Heart left ventricle (tissue), 16 donors: ENCODE data around the gene WWOX. TPM values are rescaled to one million over a fixed set of nuclear protein-coding genes. Genes with fewer than 3 reads are reported as not detected.

Experiments used
- ATAC-seq, 4 donors: fragments of 200-7000 bp; cut with Tn5 transposase; one replicate each; pipeline ENCODE4 v1.9.1; 2020 to 2022; ENCODE audit warnings: moderate library complexity in 4 of 4, mild to moderate bottlenecking in 3 of 4, moderate number of reproducible peaks in 1 of 4
- DNase-seq, 5 donors: peaks; one replicate each; pipeline ENCODE4 v3.0.0-alpha.2; 2020
- H3K27ac ChIP-seq, 12 donors: fragments of 200-600 bp; sonication (generic) in 4 of 12; one replicate each; pipeline versions ENCODE4 v1.5.0 to v1.8.0; 2016 to 2022; ENCODE audit warnings: mild to moderate bottlenecking in 2 of 12
- H3K27me3 ChIP-seq, 9 donors: fragments of 200-600 bp; sonication (generic) in 2 of 9; one replicate each; pipeline versions ENCODE4 v1.5.1 to v1.8.0; 2016 to 2022; ENCODE audit warnings: mild to moderate bottlenecking in 3 of 9
- H3K36me3 ChIP-seq, 9 donors: fragments of 200-600 bp; sonication (generic) in 2 of 9; one replicate each; pipeline versions ENCODE4 v1.5.0 to v1.8.0; 2018 to 2022; ENCODE audit warnings: mild to moderate bottlenecking in 2 of 9
- H3K4me1 ChIP-seq, 12 donors: fragments of 200-600 bp; sonication (generic) in 4 of 12; one replicate each; pipeline versions ENCODE4 v1.5.0 to v1.8.0; 2016 to 2022; ENCODE audit warnings: mild to moderate bottlenecking in 3 of 12
- H3K4me3 ChIP-seq, 12 donors: fragments of 200-600 bp; sonication (generic) in 4 of 12; one replicate each; pipeline versions ENCODE4 v1.5.0 to v1.8.0; 2017 to 2022; ENCODE audit warnings: mild to moderate bottlenecking in 9 of 12, moderate library complexity in 4 of 12
- H3K9me3 ChIP-seq, 12 donors: fragments of 200-600 bp; sonication (generic) in 4 of 12; one replicate each; pipeline versions ENCODE4 v1.5.0 to v1.8.0; 2016 to 2022; ENCODE audit warnings: mild to moderate bottlenecking in 1 of 12
- CTCF ChIP-seq, 12 donors: fragments of 200-600 bp; sonication (generic) in 4 of 12; IDR thresholded peaks; one replicate each; pipeline versions ENCODE4 v1.5.0 to v1.8.0; 2018 to 2022; ENCODE audit warnings: antibody characterized with exemption in 12 of 12, mild to moderate bottlenecking in 5 of 12
- POLR2A ChIP-seq, 2 donors: fragments of 450-650 bp; IDR thresholded peaks; one replicate each; pipeline ENCODE4 v1.6.1; 2017; ENCODE audit warnings: antibody characterized with exemption in 2 of 2, mild to moderate bottlenecking in 2 of 2, moderate library complexity in 2 of 2
- WGBS, 4 donors: extraction: QIAGEN DNeasy Blood & Tissue Kit in 2 of 4; methylation state at CpG; one replicate each; pipeline versions ENCODE4 v1.1.5 to v1.1.7; 2013 to 2018; 5-methylcytosine and 5-hydroxymethylcytosine counted together
- intact Hi-C, 10 donors: fragments of 100-400 bp; cut with DNase I; formaldehyde crosslinking; loops; one replicate each; pipeline versions ENCODE4 v1.11.1 to v1.14.2; 2022
- polyA plus RNA-seq, 2 donors: library from polyadenylated mRNA; stranded (reverse); fragments of 200-250 nt; gene quantifications; one replicate each; pipeline ENCODE4 v1.2.3, GENCODE V29; 2013
- total RNA-seq, 9 donors: library from RNA; depleted of rRNA in 2 of 9; stranded (reverse); fragments of >200 nt in 2 of 9; fragmentation: NEBNext Ultra II Directional in 3 of 9; extraction: Animal tissue kit (Norgen Biotek cat#: 25700) in 3 of 9; gene quantifications; one replicate each; pipeline versions ENCODE4 v1.1.0 to v1.2.4, GENCODE V29; 2016 to 2023
- donor health status: ischemic (EF 13 %, LVEDD 7.1; RV severe dilation, severe dysfunction).
- donor health status: healthy with polysubstance abuse.
- donor health status: DM: no; HTN: yes; CAD: no.
- donor health status: DM: no; HTN: no; CAD: no.
- donor health status: ischemic (EF 25% LVEDD 6.9; RV normal size, moderate dysfunction).
- donor health status: ischemic (EF 25% LVEDD 5.7; RV mildly dilated, moderate dysfunction).
- donor health status: healthy.
- donor health status: DM: yes; HTN: yes; CAD: no.
- donor health status: ischemic (EF 35%, LVEDD 5.7; RV mildly dilated, moderate dysfunction).
- donor health status: nonischemic (EF 11% LVEDD 7.7; RV severe dilation, severe dysfunction).
- donor health status: DM: yes; HTN: yes; CAD: no.
- donor health status: PGD.
- donor health status: ischemic (EF 29% LVEDD 5.4; RV normal size, mild dysfunction).
- donor health status: nonischemic (EF 23%, LVEDD 6.1; RV moderate dilation, normal function).

Gene WWOX
- total and polyA plus RNA-seq, 11 donors: 4.3 to 18.3 (median 9.1) TPM

DNA sequence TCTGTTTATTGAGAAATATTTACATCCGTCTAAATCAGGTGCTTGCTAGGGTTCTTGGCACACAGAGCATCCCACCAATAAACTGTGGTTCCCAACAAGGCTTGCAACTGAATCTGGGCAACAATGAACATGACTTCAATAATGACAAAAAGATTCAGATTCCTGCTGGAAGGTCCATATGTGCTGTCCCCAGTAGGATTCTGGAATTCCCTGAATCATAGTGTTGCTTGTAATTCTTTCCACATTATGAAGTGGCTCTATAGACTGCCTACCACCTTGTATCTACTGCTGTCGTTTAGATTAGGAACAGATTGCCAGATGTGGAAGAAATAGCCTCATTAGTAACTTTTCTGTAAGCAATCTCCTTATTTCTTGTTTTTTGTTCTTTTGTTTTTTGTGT lies 265.9 kb downstream of the WWOX start:
- WGBS, 4 donors: 66 to 79% (median 77%) methylated on average over 2 of the region's 2 CpGs
- Histone ChIP-seq H3K4me1 (peaks cover 0 to 13% (median 0%) of the 10 kb centered on the region in 12 donors), H3K27ac (no peak overlapping the region), H3K27me3 (no peaks in the 10 kb centered on the region), H3K9me3 (no peaks in the 10 kb centered on the region), H3K36me3 (no peaks in the 10 kb centered on the region), H3K4me3 (no peak overlapping the region)
- ATAC-seq (no peak), DNase-seq (no peak)
- intact Hi-C loops: no loop called here
- TF ChIP-seq POLR2A (IDR thresholded peaks at IDR 0.05): no peak
- no peak for TF ChIP-seq CTCF (IDR thresholded peaks at IDR 0.05)

DNA sequence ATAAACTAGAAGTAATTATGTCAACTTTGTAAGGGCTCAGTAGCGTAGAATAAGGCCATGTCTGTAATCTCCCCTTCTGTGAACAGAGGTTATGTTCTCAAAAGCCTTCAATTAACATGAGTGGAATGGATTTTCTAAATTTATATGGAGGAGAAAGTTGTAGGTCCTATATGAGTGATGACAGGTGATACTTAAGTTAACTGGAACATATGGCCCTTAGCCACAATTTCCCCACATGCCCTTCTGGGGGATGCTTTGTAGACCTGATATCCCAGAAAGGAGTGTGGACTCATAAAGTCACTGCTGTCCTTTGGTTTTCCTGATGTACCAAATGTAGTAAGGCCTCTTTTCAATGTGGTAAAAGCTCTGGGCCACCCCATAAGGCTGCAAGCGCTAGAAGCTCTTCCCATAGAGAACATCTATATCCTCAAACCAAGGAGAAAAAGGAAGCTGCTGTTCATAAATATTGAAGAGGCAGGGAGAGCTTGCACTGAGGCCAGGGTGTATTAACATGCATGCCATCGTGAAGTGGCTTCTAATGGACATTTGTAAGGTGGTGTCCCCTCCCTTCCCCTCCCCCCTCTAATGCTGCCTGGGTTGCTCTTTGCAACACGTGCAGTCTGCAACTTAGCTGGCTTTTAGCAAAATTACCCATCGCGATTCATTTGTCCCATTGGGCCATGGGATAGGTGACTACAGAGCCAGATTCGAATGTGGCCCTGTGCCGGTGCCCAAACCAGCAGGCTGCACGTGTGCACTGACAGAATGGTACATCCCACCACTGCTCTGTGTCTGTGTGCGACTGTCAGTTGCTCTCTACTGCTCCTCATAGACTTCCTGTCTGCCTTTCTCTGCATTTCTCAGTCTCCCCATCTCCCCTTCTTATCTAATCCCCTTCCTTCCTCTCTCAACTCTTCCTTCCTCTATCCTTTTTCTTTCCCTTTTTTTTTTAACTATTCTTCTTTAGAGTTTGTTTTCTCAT lies 269.0 kb downstream of the WWOX start:
- TF ChIP-seq CTCF (IDR thresholded peaks at IDR 0.05) (no peak), POLR2A (IDR thresholded peaks at IDR 0.05) (no peak)
- Histone ChIP-seq H3K36me3 (no peaks in the 10 kb centered on the region), H3K27ac (no peak overlapping the region), H3K4me1 (peaks cover 0 to 11% (median 0%) of the 10 kb centered on the region in 12 donors), H3K9me3 (peaks cover 0 to 17% (median 0%) of the 10 kb centered on the region in 12 donors), H3K27me3 (no peaks in the 10 kb centered on the region), H3K4me3 (no peak overlapping the region)
- 49 to 58% (median 51%) methylated on average over 9 to 10 of the region's 10 CpGs for WGBS, 4 donors
- peak in 3 of 4 donors; percentile 34 to 82 (median 72) for ATAC-seq
- intact Hi-C loops: no loop called here
- no peak for DNase-seq

GRCh38 chr16:78372277-78372676 lies 272.8 kb downstream of the WWOX start:
- ATAC-seq (no peak), DNase-seq (no peak)
- intact Hi-C loops: loop anchor here in 1 of 10 donors (10.0 kb wide), 1 partner anchor 57 kb away; no protein-coding TSS in a partner anchor
- no peak overlapping the region for H3K4me3 ChIP-seq
- no peak overlapping the region for H3K27ac ChIP-seq
- H3K9me3 ChIP-seq: peaks cover 0 to 17% (median 0%) of the 10 kb centered on the region in 12 donors
- peaks cover 0 to 11% (median 0%) of the 10 kb centered on the region in 12 donors for H3K4me1 ChIP-seq
- H3K36me3 ChIP-seq: no peaks in the 10 kb centered on the region
- TF ChIP-seq CTCF (IDR thresholded peaks at IDR 0.05): no peak
- no peak for TF ChIP-seq POLR2A (IDR thresholded peaks at IDR 0.05)
- H3K27me3 ChIP-seq: no peaks in the 10 kb centered on the region
- WGBS, 4 donors: 71 to 88% (median 86%) methylated on average over 3 of the region's 3 CpGs

DNA sequence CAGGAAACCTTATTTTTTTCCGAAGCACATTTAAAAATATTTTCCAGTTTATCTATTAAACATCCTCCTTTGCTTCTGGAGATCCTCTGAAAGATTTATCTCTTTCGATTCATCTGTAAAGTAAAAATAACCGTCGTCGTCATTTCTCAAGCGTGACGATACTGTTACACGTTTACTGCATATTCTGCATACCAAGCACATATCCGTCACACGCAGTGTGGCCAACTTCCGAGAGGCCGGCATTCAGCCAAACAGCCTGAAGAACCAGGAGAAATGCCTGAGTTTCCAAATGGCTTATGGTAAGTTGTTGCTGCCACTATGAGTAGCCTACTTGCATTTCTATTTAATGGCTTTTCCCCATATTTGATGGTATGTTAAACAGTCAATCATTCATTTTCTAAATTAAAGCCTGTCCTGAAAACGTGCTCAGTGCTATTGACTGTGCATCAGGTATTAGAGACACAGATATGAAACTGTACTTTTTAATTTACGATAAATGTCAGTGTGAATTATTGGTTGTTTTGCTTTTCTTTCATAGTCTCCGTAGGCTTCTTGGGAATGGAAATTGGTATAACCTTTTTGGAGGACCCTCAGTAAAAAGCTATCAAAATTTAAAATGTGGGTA lies 275.7 kb downstream of the WWOX start:
- H3K4me1 ChIP-seq: no peaks in the 10 kb centered on the region
- WGBS, 4 donors: 65 to 86% (median 71%) methylated on average over 15 of the region's 15 CpGs
- intact Hi-C loops: loop anchor here in 1 of 10 donors (10.0 kb wide), 1 partner anchor 60 kb away; no protein-coding TSS in a partner anchor
- ATAC-seq (peak in 2 of 4 donors; percentile 67 to 79), DNase-seq (peak in 2 of 5 donors; percentile 62 to 80)
- peak overlapping the region in 1 of 12 donors; percentile 13 for H3K27ac ChIP-seq
- H3K36me3 ChIP-seq: no peaks in the 10 kb centered on the region
- no peak for TF ChIP-seq POLR2A (IDR thresholded peaks at IDR 0.05)
- no peak for TF ChIP-seq CTCF (IDR thresholded peaks at IDR 0.05)
- H3K27me3 ChIP-seq: no peaks in the 10 kb centered on the region
- H3K4me3 ChIP-seq: no peak overlapping the region
- H3K9me3 ChIP-seq: peaks cover 0 to 17% (median 0%) of the 10 kb centered on the region in 12 donors
